ENCODE results near the gene UBE2Q1.

The UBE2Q1 gene

DNA sequence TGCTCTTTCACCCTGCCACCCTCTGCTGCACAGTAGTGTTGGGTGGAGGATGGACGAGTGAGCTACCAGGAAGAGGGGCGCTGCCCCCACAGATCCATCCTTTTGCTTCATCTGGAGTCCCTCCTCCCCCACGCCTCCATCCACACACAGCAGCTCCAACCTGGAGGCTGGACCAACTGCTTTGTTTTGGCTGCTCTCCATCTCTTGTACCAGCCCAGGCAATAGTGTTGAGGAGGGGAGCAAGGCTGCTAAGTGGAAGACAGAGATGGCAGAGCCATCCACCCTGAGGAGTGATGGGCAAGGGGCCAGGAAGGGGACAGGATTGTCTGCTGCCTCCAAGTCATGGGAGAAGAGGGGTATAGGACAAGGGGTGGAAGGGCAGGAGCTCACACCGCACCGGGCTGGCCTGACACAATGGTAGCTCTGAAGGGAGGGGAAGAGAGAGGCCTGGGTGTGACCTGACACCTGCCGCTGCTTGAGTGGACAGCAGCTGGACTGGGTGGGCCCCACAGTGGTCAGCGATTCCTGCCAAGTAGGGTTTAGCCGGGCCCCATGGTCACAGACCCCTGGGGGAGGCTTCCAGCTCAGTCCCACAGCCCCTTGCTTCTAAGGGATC lies 17.6 kb upstream of the UBE2Q1 start:
- no peak for DNase-seq

- no peak for DNase-seq
Measured at GRCh38 chr1:154575147-154575927, 16.9 kb upstream of the UBE2Q1 start.

GRCh38 chr1:154574716-154575115 lies 16.3 kb upstream of the UBE2Q1 start:
- DNase-seq, result no peak

- DNase-seq, result no peak
Measured at GRCh38 chr1:154573168-154573510, 14.7 kb upstream of the UBE2Q1 start.

DNA sequence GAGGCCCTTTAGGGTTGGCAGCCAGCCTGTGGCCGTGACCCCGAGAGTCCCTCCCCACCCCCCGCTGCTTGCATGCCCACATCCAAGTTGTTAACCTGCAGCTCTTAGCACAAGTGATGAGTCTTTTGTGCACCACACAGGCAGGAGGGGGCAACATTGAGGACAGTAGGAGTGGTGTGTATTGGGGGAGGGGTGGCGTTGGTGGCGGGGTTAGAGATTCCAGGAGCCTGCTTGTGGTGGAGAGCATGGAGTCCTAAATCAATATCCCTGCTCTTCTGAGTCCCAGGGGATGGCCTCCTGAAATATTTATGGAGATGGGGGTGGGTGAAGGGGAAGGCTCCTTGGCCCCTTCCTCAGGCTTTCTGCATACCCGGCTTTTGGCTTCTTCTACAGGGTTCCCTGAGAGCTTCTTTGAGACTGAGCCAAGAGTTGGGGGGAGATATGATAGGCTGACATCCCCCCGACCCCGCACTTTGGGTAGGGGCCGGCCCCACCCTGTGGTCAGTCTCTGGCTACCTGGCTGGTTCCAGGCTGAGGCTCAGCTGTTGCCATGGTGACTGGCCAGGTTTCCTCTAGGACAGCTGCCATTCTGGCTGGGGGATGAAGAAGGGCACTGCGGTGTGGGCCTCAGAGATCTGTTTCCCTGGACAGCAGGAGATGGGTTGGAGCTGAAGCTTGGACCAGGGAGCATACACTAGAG lies 14.2 kb upstream of the UBE2Q1 start:
- DNase-seq, result no peak

DNA sequence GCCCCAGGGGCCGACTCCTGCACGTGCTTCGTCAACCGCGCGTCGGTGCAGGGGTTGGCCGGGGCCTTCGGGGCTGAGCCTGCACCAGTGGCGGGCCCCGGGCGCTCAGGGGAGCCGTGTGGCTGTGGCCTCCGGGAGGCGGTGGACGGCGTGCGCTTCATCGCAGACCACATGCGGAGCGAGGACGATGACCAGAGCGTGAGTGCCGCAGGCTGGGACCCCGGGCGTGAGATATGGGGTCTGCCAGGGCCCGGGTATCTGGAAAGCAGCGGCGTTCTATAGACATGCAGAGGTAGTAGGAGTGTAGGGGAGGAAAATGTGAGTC lies 13.5 kb upstream of the UBE2Q1 start:
- no peak for DNase-seq

DNA sequence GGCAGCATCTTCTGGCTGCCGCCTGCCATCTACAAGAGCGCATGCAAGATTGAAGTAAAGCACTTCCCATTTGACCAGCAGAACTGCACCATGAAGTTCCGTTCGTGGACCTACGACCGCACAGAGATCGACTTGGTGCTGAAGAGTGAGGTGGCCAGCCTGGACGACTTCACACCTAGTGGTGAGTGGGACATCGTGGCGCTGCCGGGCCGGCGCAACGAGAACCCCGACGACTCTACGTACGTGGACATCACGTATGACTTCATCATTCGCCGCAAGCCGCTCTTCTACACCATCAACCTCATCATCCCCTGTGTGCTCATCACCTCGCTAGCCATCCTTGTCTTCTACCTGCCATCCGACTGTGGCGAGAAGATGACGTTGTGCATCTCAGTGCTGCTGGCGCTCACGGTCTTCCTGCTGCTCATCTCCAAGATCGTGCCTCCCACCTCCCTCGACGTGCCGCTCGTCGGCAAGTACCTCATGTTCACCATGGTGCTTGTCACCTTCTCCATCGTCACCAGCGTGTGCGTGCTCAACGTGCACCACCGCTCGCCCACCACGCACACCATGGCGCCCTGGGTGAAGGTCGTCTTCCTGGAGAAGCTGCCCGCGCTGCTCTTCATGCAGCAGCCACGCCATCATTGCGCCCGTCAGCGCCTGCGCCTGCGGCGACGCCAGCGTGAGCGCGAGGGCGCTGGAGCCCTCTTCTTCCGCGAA lies 12.9 kb upstream of the UBE2Q1 start:
- no peak for DNase-seq

GRCh38 chr1:154568157-154568815 lies 9.8 kb upstream of the UBE2Q1 start:
- DNase-seq, result no peak

GRCh38 chr1:154567386-154568156 lies 9.1 kb upstream of the UBE2Q1 start, which contains the start of gene CHRNB2:
Gene CHRNB2, plus strand, starts transcription at chr1:154567778. Its CDS starts 267 bp downstream, at chr1:154568045.
- peak; percentile 57 for DNase-seq

GRCh38 chr1:154565876-154566275 lies 7.4 kb upstream of the UBE2Q1 start:
- no peak for DNase-seq

GRCh38 chr1:154559466-154560044 lies 1.1 kb upstream of the UBE2Q1 start:
- DNase-seq, result peak; percentile 89

DNA sequence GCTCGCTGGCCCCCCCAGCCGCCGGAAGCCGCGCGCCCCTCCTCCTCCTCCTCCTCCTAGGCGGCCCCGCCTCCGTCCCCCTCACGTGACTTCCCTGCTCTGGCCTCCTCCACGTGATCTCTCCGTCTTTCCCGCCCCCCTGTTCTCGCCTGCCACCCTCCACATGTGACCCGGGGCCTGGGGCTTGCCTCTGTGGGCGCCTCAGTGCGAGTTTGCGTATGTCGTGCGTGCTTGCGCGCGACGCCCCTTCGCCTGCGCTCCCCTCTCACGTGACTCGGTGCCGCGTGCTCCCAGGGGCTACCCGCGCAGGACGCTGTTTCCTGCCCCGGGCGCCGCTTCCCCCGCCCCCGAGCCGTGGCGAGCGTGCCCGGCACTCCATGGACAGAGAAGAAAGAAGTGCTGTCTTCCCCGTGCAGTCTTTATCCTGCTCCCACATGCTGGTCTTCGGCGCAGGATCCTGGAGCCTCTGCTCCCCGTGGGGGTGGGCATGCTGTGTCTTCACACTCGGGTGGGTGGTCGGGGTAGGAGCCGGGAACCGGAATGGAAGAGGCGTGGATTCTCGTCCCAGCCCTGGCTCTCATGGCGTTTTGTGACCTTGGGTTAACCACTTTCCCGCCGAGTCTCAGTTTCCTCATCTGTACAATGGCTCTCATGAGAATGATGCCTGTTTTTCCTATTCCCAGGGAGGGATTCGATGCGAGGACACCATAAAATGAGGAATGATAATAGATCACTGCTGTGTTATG lies 431 bp upstream of the UBE2Q1 start:
- DNase-seq, result peak; percentile 100

GRCh38 chr1:154557248-154557938 lies 1.1 kb downstream of the UBE2Q1 start:
- no peak for DNase-seq

DNA sequence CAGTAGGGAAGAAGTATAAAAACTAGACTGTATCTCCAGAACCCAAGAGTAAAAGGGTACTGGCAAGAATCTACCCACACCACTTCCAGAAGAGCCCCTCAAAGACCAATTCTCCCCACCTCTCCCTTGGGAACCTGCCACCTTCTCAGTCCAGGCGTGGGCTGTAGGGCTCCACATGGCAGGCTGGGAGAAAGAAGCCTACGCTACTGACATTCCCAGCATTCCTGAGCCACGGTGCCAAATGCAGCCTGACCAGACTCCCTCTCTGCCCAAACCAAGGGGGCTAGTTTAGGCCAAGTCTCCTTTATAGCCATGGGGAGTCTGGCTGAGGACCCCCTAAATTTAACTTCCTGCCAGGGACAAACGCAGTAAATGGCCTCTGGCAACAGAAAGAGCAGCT lies 2.0 kb downstream of the UBE2Q1 start:
- no peak for DNase-seq

GRCh38 chr1:154553056-154554030 lies 5.1 kb downstream of the UBE2Q1 start:
- no peak for DNase-seq

DNA sequence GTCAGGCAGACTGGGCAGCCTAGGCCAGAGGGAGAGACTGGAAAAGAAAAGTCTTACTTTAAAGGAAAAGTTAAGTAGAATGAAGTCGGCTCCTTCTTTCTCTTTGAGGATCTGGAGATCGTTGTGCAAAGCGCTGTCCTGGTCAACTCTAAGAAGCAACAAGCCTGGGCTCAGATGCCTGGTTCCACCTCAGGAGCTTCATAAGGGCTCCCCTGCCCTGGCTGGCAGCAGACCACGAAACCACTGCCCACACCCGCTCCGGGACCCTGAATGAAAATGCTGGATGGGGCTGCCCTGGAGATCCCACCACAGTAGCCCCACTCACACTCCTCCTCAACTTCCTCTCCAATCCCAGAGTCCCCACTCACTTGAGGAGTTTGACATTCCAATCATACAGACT lies 6.4 kb downstream of the UBE2Q1 start:
- DNase-seq, result no peak

- DNase-seq, result no peak
Measured at GRCh38 chr1:154551474-154551873, 7.0 kb downstream of the UBE2Q1 start.

DNA sequence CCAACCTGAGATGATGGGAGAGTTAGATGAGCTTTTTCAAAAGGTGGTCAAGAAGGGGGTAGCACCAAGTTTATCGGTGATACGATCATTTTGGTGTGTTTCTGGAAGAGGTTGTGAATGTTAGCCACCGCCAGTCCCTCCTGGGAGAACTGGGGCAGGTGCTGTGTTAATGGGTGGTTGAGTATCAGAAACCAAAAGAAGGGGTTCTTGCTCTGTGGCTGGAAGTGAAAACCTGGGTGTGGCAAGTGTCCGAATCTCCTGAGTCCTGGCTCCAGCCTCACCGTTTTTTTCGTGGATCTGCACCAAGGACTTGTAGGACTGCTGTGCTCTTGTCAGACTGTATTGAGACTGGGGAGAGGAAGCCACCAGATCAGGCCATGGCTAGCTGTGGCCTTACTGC lies 7.8 kb downstream of the UBE2Q1 start:
- DNase-seq, result no peak

- no peak for DNase-seq
Measured at GRCh38 chr1:154550070-154550469, 8.4 kb downstream of the UBE2Q1 start.
